ENCODE results near the gene NCOA6.

DNA sequence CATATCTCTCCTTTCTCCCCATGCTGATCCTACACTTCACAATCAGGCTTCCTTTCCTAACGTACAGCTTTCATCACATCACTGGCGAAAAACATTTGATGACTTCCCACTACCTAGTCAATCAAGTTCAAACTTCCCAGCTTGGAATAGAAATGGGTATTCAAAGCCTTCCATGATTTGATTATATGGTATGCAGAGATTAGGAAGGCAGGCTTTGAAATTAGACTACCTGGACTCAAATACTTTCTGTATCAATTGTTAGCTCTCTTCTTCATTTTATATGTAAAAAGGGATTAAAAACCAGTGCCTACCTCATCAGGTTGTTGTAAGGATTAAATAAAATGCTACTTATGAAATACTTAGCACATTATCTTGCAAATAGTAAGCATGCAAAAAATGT, 7.7 kb downstream of the NCOA6 start:
- TF ChIP-seq, protein P1, sequence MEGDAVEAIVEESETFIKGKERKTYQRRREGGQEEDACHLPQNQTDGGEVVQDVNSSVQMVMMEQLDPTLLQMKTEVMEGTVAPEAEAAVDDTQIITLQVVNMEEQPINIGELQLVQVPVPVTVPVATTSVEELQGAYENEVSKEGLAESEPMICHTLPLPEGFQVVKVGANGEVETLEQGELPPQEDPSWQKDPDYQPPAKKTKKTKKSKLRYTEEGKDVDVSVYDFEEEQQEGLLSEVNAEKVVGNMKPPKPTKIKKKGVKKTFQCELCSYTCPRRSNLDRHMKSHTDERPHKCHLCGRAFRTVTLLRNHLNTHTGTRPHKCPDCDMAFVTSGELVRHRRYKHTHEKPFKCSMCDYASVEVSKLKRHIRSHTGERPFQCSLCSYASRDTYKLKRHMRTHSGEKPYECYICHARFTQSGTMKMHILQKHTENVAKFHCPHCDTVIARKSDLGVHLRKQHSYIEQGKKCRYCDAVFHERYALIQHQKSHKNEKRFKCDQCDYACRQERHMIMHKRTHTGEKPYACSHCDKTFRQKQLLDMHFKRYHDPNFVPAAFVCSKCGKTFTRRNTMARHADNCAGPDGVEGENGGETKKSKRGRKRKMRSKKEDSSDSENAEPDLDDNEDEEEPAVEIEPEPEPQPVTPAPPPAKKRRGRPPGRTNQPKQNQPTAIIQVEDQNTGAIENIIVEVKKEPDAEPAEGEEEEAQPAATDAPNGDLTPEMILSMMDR (IDR thresholded peaks at IDR 0.05; ENCODE audit: low read length): no peak
- TF ChIP-seq EZH2 (IDR thresholded peaks at IDR 0.05; ENCODE audit: borderline replicate concordance, low read length): no peak
